ENCODE data around the gene SLFN14.
"Not testable (repeated sequence)": the region's sequence is repeated elsewhere in the genome, so short reads cannot be mapped to it uniquely, and the experiment has no call there.

Gene SLFN14

GRCh38 chr17:35531160-35531559 is 29.5 kb downstream of the SLFN14 start:
- Histone ChIP-seq H3K79me2 (ENCODE audit: insufficient read depth, low read length) (no peaks in the 10 kb centered on the region), H3F3A (ENCODE audit: insufficient read depth, low read length) (no peaks in the 10 kb centered on the region), H3K27me3 (ENCODE audit: insufficient read depth, low read length) (no peaks in the 10 kb centered on the region), H3K4me2 (ENCODE audit: low read length) (no peak overlapping the region), H2AFZ (ENCODE audit: low read length) (no peak overlapping the region), H3K4me1 (ENCODE audit: insufficient read depth, low read length, severe bottlenecking) (no peaks in the 10 kb centered on the region), H3K4me3 (ENCODE audit: low read depth, low read length, poor library complexity, severe bottlenecking) (no peak overlapping the region), H3K9me3 (ENCODE audit: low read length) (no peaks in the 10 kb centered on the region), H3K9me2 (ENCODE audit: low read depth, low read length) (no peaks in the 10 kb centered on the region), H3K36me3 (ENCODE audit: insufficient read depth, low read length) (no peaks in the 10 kb centered on the region), H4K20me1 (ENCODE audit: insufficient read depth, low read length) (no peaks in the 10 kb centered on the region), H3K9ac (ENCODE audit: low read length) (no peak overlapping the region), H3K27ac (ENCODE audit: low read depth, low read length, poor library complexity, severe bottlenecking) (no peak overlapping the region)
- no peak for TF ChIP-seq EZH2 (IDR thresholded peaks at IDR 0.05; ENCODE audit: borderline replicate concordance, low read length)

GRCh38 chr17:35529866-35530265 is 30.8 kb downstream of the SLFN14 start:
- no peak overlapping the region for H3K9ac ChIP-seq (ENCODE audit: low read length)
- H2AFZ ChIP-seq (ENCODE audit: low read length), result no peak overlapping the region
- H3K9me2 ChIP-seq (ENCODE audit: low read depth, low read length), result no peaks in the 10 kb centered on the region
- no peaks in the 10 kb centered on the region for H3K36me3 ChIP-seq (ENCODE audit: insufficient read depth, low read length)
- H3K4me2 ChIP-seq (ENCODE audit: low read length), result no peak overlapping the region
- H3K9me3 ChIP-seq (ENCODE audit: low read length), result no peaks in the 10 kb centered on the region
- H4K20me1 ChIP-seq (ENCODE audit: insufficient read depth, low read length), result no peaks in the 10 kb centered on the region
- H3K27me3 ChIP-seq (ENCODE audit: insufficient read depth, low read length), result no peaks in the 10 kb centered on the region
- no peaks in the 10 kb centered on the region for H3F3A ChIP-seq (ENCODE audit: insufficient read depth, low read length)
- H3K4me1 ChIP-seq (ENCODE audit: insufficient read depth, low read length, severe bottlenecking), result no peaks in the 10 kb centered on the region
- H3K4me3 ChIP-seq (ENCODE audit: low read depth, low read length, poor library complexity, severe bottlenecking), result no peak overlapping the region
- no peak for TF ChIP-seq CTCF (IDR thresholded peaks at IDR 0.05; ENCODE audit: low read length)
- TF ChIP-seq EZH2 (IDR thresholded peaks at IDR 0.05; ENCODE audit: borderline replicate concordance, low read length), result no peak
- H3K79me2 ChIP-seq (ENCODE audit: insufficient read depth, low read length), result no peaks in the 10 kb centered on the region
- H3K27ac ChIP-seq (ENCODE audit: low read depth, low read length, poor library complexity, severe bottlenecking), result no peak overlapping the region

- H3K27me3 ChIP-seq (ENCODE audit: insufficient read depth, low read length); H3K36me3 ChIP-seq (ENCODE audit: insufficient read depth, low read length); H3F3A ChIP-seq (ENCODE audit: insufficient read depth, low read length); H3K9me2 ChIP-seq (ENCODE audit: low read depth, low read length); H3K4me1 ChIP-seq (ENCODE audit: insufficient read depth, low read length, severe bottlenecking); H3K9me3 ChIP-seq (ENCODE audit: low read length); H4K20me1 ChIP-seq (ENCODE audit: insufficient read depth, low read length); H3K9ac ChIP-seq (ENCODE audit: low read length); H3K4me2 ChIP-seq (ENCODE audit: low read length); H3K4me3 ChIP-seq (ENCODE audit: low read depth, low read length, poor library complexity, severe bottlenecking); H3K79me2 ChIP-seq (ENCODE audit: insufficient read depth, low read length); H2AFZ ChIP-seq (ENCODE audit: low read length); H3K27ac ChIP-seq (ENCODE audit: low read depth, low read length, poor library complexity, severe bottlenecking): not testable (repeated sequence)
Measured at GRCh38 chr17:35529326-35529725, 31.3 kb downstream of the SLFN14 start.

- Histone ChIP-seq H2AFZ (ENCODE audit: low read length) (no peak overlapping the region), H3F3A (ENCODE audit: insufficient read depth, low read length) (no peaks in the 10 kb centered on the region), H3K9ac (ENCODE audit: low read length) (no peak overlapping the region), H3K4me3 (ENCODE audit: low read depth, low read length, poor library complexity, severe bottlenecking) (no peak overlapping the region), H3K9me2 (ENCODE audit: low read depth, low read length) (no peaks in the 10 kb centered on the region), H3K9me3 (ENCODE audit: low read length) (no peaks in the 10 kb centered on the region), H3K4me2 (ENCODE audit: low read length) (no peak overlapping the region), H3K27ac (ENCODE audit: low read depth, low read length, poor library complexity, severe bottlenecking) (no peak overlapping the region), H3K4me1 (ENCODE audit: insufficient read depth, low read length, severe bottlenecking) (no peaks in the 10 kb centered on the region), H4K20me1 (ENCODE audit: insufficient read depth, low read length) (no peaks in the 10 kb centered on the region), H3K79me2 (ENCODE audit: insufficient read depth, low read length) (no peaks in the 10 kb centered on the region), H3K36me3 (ENCODE audit: insufficient read depth, low read length) (no peaks in the 10 kb centered on the region), H3K27me3 (ENCODE audit: insufficient read depth, low read length) (no peaks in the 10 kb centered on the region)
- TF ChIP-seq CTCF (IDR thresholded peaks at IDR 0.05; ENCODE audit: low read length) (no peak), EZH2 (IDR thresholded peaks at IDR 0.05; ENCODE audit: borderline replicate concordance, low read length) (no peak)
Measured at GRCh38 chr17:35523296-35523695, 37.3 kb downstream of the SLFN14 start.

GRCh38 chr17:35521654-35522256 is 38.9 kb downstream of the SLFN14 start:
- not testable (repeated sequence) for H3K4me1 ChIP-seq (ENCODE audit: insufficient read depth, low read length, severe bottlenecking); H3K4me2 ChIP-seq (ENCODE audit: low read length); H3F3A ChIP-seq (ENCODE audit: insufficient read depth, low read length); H3K36me3 ChIP-seq (ENCODE audit: insufficient read depth, low read length); H4K20me1 ChIP-seq (ENCODE audit: insufficient read depth, low read length); H3K79me2 ChIP-seq (ENCODE audit: insufficient read depth, low read length); H3K9me2 ChIP-seq (ENCODE audit: low read depth, low read length); H3K9me3 ChIP-seq (ENCODE audit: low read length); H3K27ac ChIP-seq (ENCODE audit: low read depth, low read length, poor library complexity, severe bottlenecking); H3K27me3 ChIP-seq (ENCODE audit: insufficient read depth, low read length); H3K9ac ChIP-seq (ENCODE audit: low read length); H2AFZ ChIP-seq (ENCODE audit: low read length); H3K4me3 ChIP-seq (ENCODE audit: low read depth, low read length, poor library complexity, severe bottlenecking)

Measured in OCI-LY1 (cell line).